Ramos (cell line): Measurements from ENCODE around the gene PLCD4.

Source experiments
- in situ Hi-C: fragments of 300-500 bp; cut with MboI; formaldehyde crosslinking; loops from one replicate; pipeline ENCODE4 v1.14.3; 2022; ENCODE audit warnings: low sequenced_read_pairs; ENCODE audit not compliant: unreplicated experiment

PLCD4 gene

GRCh38 chr2:218607436-218608115 is at the start of gene PLCD4:
TSS of gene PLCD4 (plus strand) at chr2:218607899. CDS start at chr2:218615740, 7,841 bp downstream.
- in situ Hi-C loops, result no loop called here

- in situ Hi-C loops, result no loop called here
These were observed 49.8 kb upstream of the PLCD4 start for GRCh38 chr2:218557941-218558340.

GRCh38 chr2:218558986-218559385 is 48.7 kb upstream of the PLCD4 start:
- in situ Hi-C loops, result no loop called here

- in situ Hi-C loops, result no loop called here
These were observed 43.6 kb upstream of the PLCD4 start for GRCh38 chr2:218564056-218564455.

- in situ Hi-C loops, result no loop called here
These were observed 41.4 kb upstream of the PLCD4 start for GRCh38 chr2:218566296-218566695.

GRCh38 chr2:218567797-218568189 is 39.9 kb upstream of the PLCD4 start:
- in situ Hi-C loops, result no loop called here

- in situ Hi-C loops, result no loop called here
These were observed 39.3 kb upstream of the PLCD4 start, which contains the start of the genes CNOT9 and USP37 for GRCh38 chr2:218568190-218569037. TSS of gene CNOT9 (plus strand) at chr2:218568839. CDS start at chr2:218568955, 116 bp downstream. TSS of gene USP37 (minus strand) at chr2:218568351. CDS start at chr2:218558653, 9,698 bp downstream.

- in situ Hi-C loops, result no loop called here
These were observed 38.7 kb upstream of the PLCD4 start for GRCh38 chr2:218569038-218569431.

- in situ Hi-C loops, result no loop called here
These were observed 37.8 kb upstream of the PLCD4 start for GRCh38 chr2:218569661-218570500.

GRCh38 chr2:218570850-218571249 is 36.8 kb upstream of the PLCD4 start:
- in situ Hi-C loops, result no loop called here

GRCh38 chr2:218576854-218577253 is 30.8 kb upstream of the PLCD4 start:
- in situ Hi-C loops, result no loop called here

- in situ Hi-C loops, result no loop called here
These were observed 30.0 kb upstream of the PLCD4 start for GRCh38 chr2:218577482-218578220.

- in situ Hi-C loops, result no loop called here
These were observed 29.3 kb upstream of the PLCD4 start for GRCh38 chr2:218578272-218578877.

GRCh38 chr2:218582076-218582475 is 25.6 kb upstream of the PLCD4 start:
- in situ Hi-C loops, result no loop called here

GRCh38 chr2:218583983-218584850 is 23.5 kb upstream of the PLCD4 start:
- in situ Hi-C loops, result no loop called here

GRCh38 chr2:218585541-218585940 is 22.2 kb upstream of the PLCD4 start:
- in situ Hi-C loops, result no loop called here

- in situ Hi-C loops, result no loop called here
These were observed 2.3 kb upstream of the PLCD4 start for GRCh38 chr2:218605432-218605831.

GRCh38 chr2:218615868-218616315 is 8.2 kb downstream of the PLCD4 start:
- in situ Hi-C loops, result no loop called here
